Measurements from ENCODE around the gene DUOXA2.
"Not testable (repeated sequence)": the region's sequence is repeated elsewhere in the genome, so short reads cannot be mapped to it uniquely, and the experiment has no call there.

Gene DUOXA2

GRCh38 chr15:45114076-45114750 lies at the start of gene DUOXA2, which contains the start of gene DUOX2:
TSS of gene DUOXA2 (plus strand) at chr15:45114326. CDS start at chr15:45114606, 280 bp downstream.
TSS of gene DUOX2 (minus strand) at chr15:45114172. CDS start at chr15:45113411, 761 bp downstream.
- DNase-seq = no peak

GRCh38 chr15:45064386-45064785 lies 49.7 kb upstream of the DUOXA2 start:
- no peak for DNase-seq

- not testable (repeated sequence) for DNase-seq
These were observed 44.2 kb upstream of the DUOXA2 start for GRCh38 chr15:45069942-45070360.

- not testable (repeated sequence) for DNase-seq
These were observed 40.5 kb upstream of the DUOXA2 start for GRCh38 chr15:45073602-45074001.

GRCh38 chr15:45075440-45076320 lies 38.4 kb upstream of the DUOXA2 start:
- DNase-seq = not testable (repeated sequence)

- not testable (repeated sequence) for DNase-seq
These were observed 36.7 kb upstream of the DUOXA2 start for GRCh38 chr15:45077391-45077790.

GRCh38 chr15:45079201-45079600 lies 34.9 kb upstream of the DUOXA2 start:
- DNase-seq = not testable (repeated sequence)

- not testable (repeated sequence) for DNase-seq
These were observed 34.4 kb upstream of the DUOXA2 start for GRCh38 chr15:45079628-45080246.

- not testable (repeated sequence) for DNase-seq
These were observed 33.5 kb upstream of the DUOXA2 start for GRCh38 chr15:45080593-45080992.

- not testable (repeated sequence) for DNase-seq
These were observed 31.7 kb upstream of the DUOXA2 start for GRCh38 chr15:45082412-45082811.

GRCh38 chr15:45083223-45083622 lies 30.9 kb upstream of the DUOXA2 start:
- no peak for DNase-seq

- DNase-seq = no peak
These were observed 30.0 kb upstream of the DUOXA2 start for GRCh38 chr15:45084163-45084562.

- DNase-seq = no peak
These were observed 26.6 kb upstream of the DUOXA2 start for GRCh38 chr15:45087513-45087912.

- no peak for DNase-seq
These were observed 25.1 kb upstream of the DUOXA2 start for GRCh38 chr15:45088801-45089711.

- DNase-seq = no peak
These were observed 24.3 kb upstream of the DUOXA2 start for GRCh38 chr15:45089712-45090373.

GRCh38 chr15:45091161-45091560 lies 23.0 kb upstream of the DUOXA2 start:
- no peak for DNase-seq

- no peak for DNase-seq
These were observed 22.6 kb upstream of the DUOXA2 start for GRCh38 chr15:45091576-45091975.

- no peak for DNase-seq
These were observed 21.1 kb upstream of the DUOXA2 start for GRCh38 chr15:45093013-45093412.

- DNase-seq = no peak
These were observed 20.3 kb upstream of the DUOXA2 start for GRCh38 chr15:45093622-45094357.

GRCh38 chr15:45094358-45094730 lies 19.8 kb upstream of the DUOXA2 start:
- no peak for DNase-seq

- DNase-seq = no peak
These were observed 18.5 kb upstream of the DUOXA2 start for GRCh38 chr15:45095661-45096060.

Data from AML-193 (cell line).